Heart right ventricle (tissue), 16 donors: ENCODE results near the gene LRMDA. TPM values are rescaled to one million over a fixed set of nuclear protein-coding genes. Genes with fewer than 3 reads are reported as not detected.

Experiments used
- ATAC-seq, 8 donors: fragments of 200-7000 bp; cut with Tn5 transposase; one replicate each; pipeline ENCODE4 v1.9.1; 2020; ENCODE audit warnings: mild to moderate bottlenecking in 8 of 8, moderate library complexity in 8 of 8, moderate number of reproducible peaks in 1 of 8
- DNase-seq, 2 donors: peaks; one replicate each; pipeline ENCODE4 v3.0.0-alpha.2; 2020
- H3K27ac ChIP-seq, 10 donors: fragments of 200-600 bp; sonication (generic) in 2 of 10; one replicate each; pipeline versions ENCODE4 v1.5.0 to v1.8.0; 2020 to 2022; ENCODE audit warnings: mild to moderate bottlenecking in 3 of 10
- H3K27me3 ChIP-seq, 7 donors: fragments of 200-600 bp; one replicate each; pipeline ENCODE4 v1.8.0; 2021 to 2022; ENCODE audit warnings: mild to moderate bottlenecking in 2 of 7
- H3K36me3 ChIP-seq, 9 donors: fragments of 200-600 bp; sonication (generic) in 1 of 9; one replicate each; pipeline versions ENCODE4 v1.5.0 to v1.8.0; 2020 to 2022; ENCODE audit warnings: mild to moderate bottlenecking in 2 of 9
- H3K4me1 ChIP-seq, 9 donors: fragments of 200-600 bp; sonication (generic) in 1 of 9; one replicate each; pipeline versions ENCODE4 v1.5.0 to v1.8.0; 2020 to 2022; ENCODE audit warnings: mild to moderate bottlenecking in 4 of 9
- H3K4me3 ChIP-seq, 10 donors: fragments of 200-600 bp; sonication (generic) in 2 of 10; one replicate each; pipeline versions ENCODE4 v1.5.0 to v1.8.0; 2020 to 2022; ENCODE audit warnings: mild to moderate bottlenecking in 7 of 10, moderate library complexity in 2 of 10
- H3K9me3 ChIP-seq, 11 donors: fragments of 200-600 bp in 10 of 11; sonication (generic) in 2 of 11; one replicate each; pipeline versions ENCODE4 v1.5.0 to v1.8.0; 2013 to 2022; ENCODE audit warnings: mild to moderate bottlenecking in 2 of 11, control low read depth in 1 of 11, moderate library complexity in 1 of 11
- CTCF ChIP-seq, 9 donors: fragments of 200-600 bp; sonication (generic) in 2 of 9; IDR thresholded peaks; one replicate each; pipeline versions ENCODE4 v1.5.0 to v1.8.0; 2021 to 2022; ENCODE audit warnings: antibody characterized with exemption in 9 of 9, mild to moderate bottlenecking in 5 of 9, moderate library complexity in 1 of 9
- WGBS, 2 donors: extraction: QIAGEN DNeasy Blood & Tissue Kit; methylation state at CpG; one replicate each; pipeline ENCODE4 v1.1.7; 2013; ENCODE audit warnings: inconsistent platforms in 1 of 2; 5-methylcytosine and 5-hydroxymethylcytosine counted together
- intact Hi-C, 10 donors: fragments of 100-400 bp; cut with DNase I; formaldehyde crosslinking; loops; one replicate each; pipeline versions ENCODE4 v1.11.1 to v1.14.2; 2022
- polyA plus RNA-seq, 2 donors: library from polyadenylated mRNA; stranded (reverse); fragments of 200-250 nt; gene quantifications; one replicate each; pipeline ENCODE4 v1.2.3, GENCODE V29; 2013
- total RNA-seq, 10 donors: library from RNA; stranded (reverse); fragmentation: NEBNext Ultra II Directional in 3 of 10; extraction: Animal tissue kit (Norgen Biotek cat#: 25700) in 3 of 10; gene quantifications; one replicate each; pipeline versions ENCODE4 v1.2.1 to v1.2.4, GENCODE V29; 2021 to 2023
- donor health status: Arrhythmogenic right ventricular cardiomyopathy.
- donor health status: ischemic (EF 13 %, LVEDD 7.1; RV severe dilation, severe dysfunction).
- donor health status: healthy with polysubstance abuse.
- donor health status: DM: no; HTN: yes; CAD: no.
- donor health status: DM: no; HTN: no; CAD: no.
- donor health status: ischemic (EF 25% LVEDD 6.9; RV normal size, moderate dysfunction).
- donor health status: ischemic (EF 25% LVEDD 5.7; RV mildly dilated, moderate dysfunction).
- donor health status: healthy.
- donor health status: DM: yes; HTN: yes; CAD: no.
- donor health status: Ischemic cardiomyopathy.
- donor health status: ischemic (EF 35%, LVEDD 5.7; RV mildly dilated, moderate dysfunction).
- donor health status: nonischemic (EF 11% LVEDD 7.7; RV severe dilation, severe dysfunction).
- donor health status: DM: yes; HTN: yes; CAD: no.
- donor health status: PGD.
- donor health status: ischemic (EF 29% LVEDD 5.4; RV normal size, mild dysfunction).
- donor health status: nonischemic (EF 23%, LVEDD 6.1; RV moderate dilation, normal function).

Gene LRMDA
- total and polyA plus RNA-seq, 12 donors = 4.0 to 59.8 (median 12.7) TPM

GRCh38 chr10:75507469-75507868, 76.0 kb downstream of the LRMDA start:
- Histone ChIP-seq H3K27ac (no peak overlapping the region), H3K36me3 (no peaks in the 10 kb centered on the region)
- WGBS, 2 donors = 77 to 83% methylated on average over 3 of the region's 3 CpGs

DNA sequence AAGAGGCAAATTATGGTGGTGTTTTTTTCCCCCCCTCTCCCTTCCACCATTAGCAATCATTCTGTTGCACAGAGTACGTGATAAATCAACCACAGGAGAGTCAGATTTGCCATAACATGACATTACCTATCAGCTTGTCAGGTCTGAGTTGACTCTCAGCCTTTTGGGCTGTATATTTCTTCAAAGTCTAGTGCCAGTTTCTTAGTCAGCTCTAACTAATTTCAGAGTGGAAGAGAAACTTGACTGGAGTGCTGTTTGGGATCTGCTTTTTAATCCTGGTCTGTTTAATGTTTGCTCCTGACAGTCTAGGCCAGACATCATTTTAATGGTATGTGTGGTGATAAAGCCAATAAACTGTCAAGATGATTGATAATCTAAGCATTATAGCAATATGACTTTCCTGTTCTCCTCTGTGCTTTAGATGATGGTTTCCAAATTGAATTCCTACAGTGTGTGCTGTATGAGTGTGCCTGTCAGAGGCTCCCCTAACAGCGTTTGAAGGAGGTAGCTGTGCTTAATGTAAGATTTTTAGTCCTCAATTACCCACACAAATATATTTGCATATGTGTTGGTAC, 76.9 kb downstream of the LRMDA start:
- WGBS, 2 donors = 64 to 66% methylated on average over 2 of the region's 2 CpGs
- H3K27ac ChIP-seq = no peak overlapping the region

More at GRCh38 chr10:75507469-75507868, 76.0 kb downstream of the LRMDA start:
- intact Hi-C loops = no loop called here
- H3K4me1 ChIP-seq = peaks cover 0 to 27% (median 9%) of the 10 kb centered on the region in 9 donors
- H3K9me3 ChIP-seq = no peaks in the 10 kb centered on the region
- DNase-seq = no peak
- ATAC-seq = no peak
- H3K4me3 ChIP-seq = no peak overlapping the region
- TF ChIP-seq CTCF (IDR thresholded peaks at IDR 0.05) = no peak
- H3K27me3 ChIP-seq = no peaks in the 10 kb centered on the region

DNA sequence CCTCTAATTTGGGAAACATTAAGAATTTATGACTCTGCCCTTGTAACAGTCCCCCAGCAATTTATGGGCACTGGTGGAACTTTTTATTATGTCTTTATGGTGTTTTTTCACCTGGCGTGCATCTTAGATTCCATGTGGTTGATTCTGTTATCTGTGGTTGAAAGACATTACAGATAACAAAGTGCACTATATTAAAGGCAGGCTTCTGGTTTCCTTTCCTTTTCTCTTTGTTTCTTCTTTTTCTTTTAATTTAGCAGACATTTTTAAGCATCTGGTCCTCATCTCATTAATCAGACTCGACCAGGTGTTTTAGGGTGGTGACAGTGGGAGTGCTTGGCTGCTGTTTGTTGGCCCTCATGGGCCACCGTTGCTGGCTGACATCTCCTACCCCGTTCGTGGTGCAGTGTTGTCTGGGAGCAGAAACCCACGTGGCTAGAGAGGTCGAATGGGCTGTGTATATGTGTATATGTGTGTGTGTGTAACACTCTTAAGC, 77.4 kb downstream of the LRMDA start:
- H3K4me1 ChIP-seq = peaks cover 0 to 41% (median 21%) of the 10 kb centered on the region in 9 donors
- no peaks in the 10 kb centered on the region for H3K36me3 ChIP-seq
- no peak overlapping the region for H3K27ac ChIP-seq
- no peaks in the 10 kb centered on the region for H3K9me3 ChIP-seq
- DNase-seq (no peak), ATAC-seq (no peak)
- H3K27me3 ChIP-seq = no peaks in the 10 kb centered on the region
- intact Hi-C loops = loop anchor here in 1 of 10 donors (2.0 kb wide), 1 partner anchor 62 kb away; no protein-coding TSS in a partner anchor
- H3K4me3 ChIP-seq = no peak overlapping the region
- TF ChIP-seq CTCF (IDR thresholded peaks at IDR 0.05) = no peak
- 56 to 59% methylated on average over 7 of the region's 7 CpGs for WGBS, 2 donors

More for the DNA sequence above, 76.9 kb downstream of the LRMDA start:
- DNase-seq (no peak), ATAC-seq (no peak)
- intact Hi-C loops = loop anchor here in 1 of 10 donors (2.0 kb wide), 1 partner anchor 62 kb away; no protein-coding TSS in a partner anchor
- no peak overlapping the region for H3K4me3 ChIP-seq
- H3K27me3 ChIP-seq = no peaks in the 10 kb centered on the region
- TF ChIP-seq CTCF (IDR thresholded peaks at IDR 0.05) = no peak
- no peaks in the 10 kb centered on the region for H3K36me3 ChIP-seq
- no peaks in the 10 kb centered on the region for H3K9me3 ChIP-seq
- H3K4me1 ChIP-seq = peaks cover 0 to 36% (median 17%) of the 10 kb centered on the region in 9 donors

DNA sequence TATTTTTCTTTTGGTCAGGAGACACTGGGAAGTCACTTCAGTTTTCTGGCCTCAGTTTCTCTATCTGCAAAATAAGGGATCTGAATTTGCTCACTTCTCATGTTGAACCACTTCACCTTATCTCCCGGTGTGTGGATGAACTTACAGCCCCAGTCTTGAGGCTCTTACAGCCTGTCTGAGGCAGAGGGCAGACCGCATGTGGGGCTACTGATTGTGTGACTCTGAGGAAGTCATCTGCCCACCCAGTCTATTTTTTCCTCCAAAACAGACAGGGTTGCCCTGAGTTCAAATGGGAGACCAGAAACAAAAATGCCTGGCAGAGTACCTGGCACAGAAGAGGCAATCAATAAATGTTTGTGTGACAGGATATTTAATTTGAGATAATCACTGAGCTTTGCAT, 78.3 kb downstream of the LRMDA start:
- no peak for TF ChIP-seq CTCF (IDR thresholded peaks at IDR 0.05)
- Histone ChIP-seq H3K27ac (no peak overlapping the region), H3K9me3 (peaks cover 0 to 3% (median 0%) of the 10 kb centered on the region in 11 donors), H3K4me3 (no peak overlapping the region), H3K36me3 (no peaks in the 10 kb centered on the region), H3K4me1 (peaks cover 0 to 48% (median 23%) of the 10 kb centered on the region in 9 donors), H3K27me3 (no peaks in the 10 kb centered on the region)
- intact Hi-C loops = loop anchor here in 1 of 10 donors (2.0 kb wide), 1 partner anchor 61 kb away; no protein-coding TSS in a partner anchor
- no peak for ATAC-seq
- DNase-seq = no peak
- 77 to 80% methylated on average over 2 of the region's 2 CpGs for WGBS, 2 donors
